ENCODE data around the gene SNX6.
A peak's percentile ranks its signal among the peaks of the same experiment; 100 is the strongest.
"Not testable (repeated sequence)": the region's sequence is repeated elsewhere in the genome, so short reads cannot be mapped to it uniquely, and the experiment has no call there.

The SNX6 gene

DNA sequence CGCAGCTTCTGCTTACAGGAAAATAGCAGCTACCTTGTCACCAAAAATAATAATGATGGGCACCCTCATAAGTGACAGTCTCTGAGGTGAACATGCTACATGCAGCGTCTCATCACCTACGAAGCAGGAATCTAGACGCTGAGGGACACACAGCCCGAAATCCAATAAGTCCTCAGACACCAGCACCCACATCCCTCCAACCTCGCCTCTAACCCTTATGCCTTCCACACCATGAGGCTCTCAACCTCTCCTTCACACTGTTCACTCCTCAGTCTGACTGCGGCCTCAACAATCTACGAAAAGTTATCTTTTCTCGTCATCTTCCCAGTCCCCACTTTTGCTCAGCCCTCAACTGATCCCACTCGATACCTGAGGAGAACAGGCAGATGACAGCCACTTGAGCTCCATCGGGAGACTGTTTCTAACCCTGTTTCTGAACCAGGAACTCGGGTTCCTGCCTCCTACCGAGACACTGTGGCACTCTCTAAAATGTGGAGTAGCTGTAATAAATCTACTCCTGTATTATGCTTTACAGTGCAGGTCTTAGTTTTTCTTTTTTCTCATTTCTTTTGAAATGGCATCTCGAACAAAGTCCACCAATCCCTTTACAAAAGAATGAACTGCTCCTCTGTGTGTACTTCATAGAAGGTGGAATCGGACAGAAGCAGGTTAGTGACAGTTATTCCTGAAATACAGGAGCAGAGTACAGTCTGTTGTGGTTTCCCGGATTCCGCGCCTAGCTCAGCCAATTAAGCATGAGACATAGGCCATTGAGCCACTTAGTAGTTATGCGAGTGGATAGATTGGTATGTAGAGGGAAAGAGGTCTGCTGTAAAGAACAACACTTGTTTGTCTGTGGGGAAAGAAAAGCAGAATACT is 89.5 kb downstream of the SNX6 start:
- H3K27ac ChIP-seq (ENCODE audit: low read length): peak overlapping the region; percentile 73
- not testable (repeated sequence) for H4K20me1 ChIP-seq (ENCODE audit: insufficient read depth, low read length); DNase-seq

DNA sequence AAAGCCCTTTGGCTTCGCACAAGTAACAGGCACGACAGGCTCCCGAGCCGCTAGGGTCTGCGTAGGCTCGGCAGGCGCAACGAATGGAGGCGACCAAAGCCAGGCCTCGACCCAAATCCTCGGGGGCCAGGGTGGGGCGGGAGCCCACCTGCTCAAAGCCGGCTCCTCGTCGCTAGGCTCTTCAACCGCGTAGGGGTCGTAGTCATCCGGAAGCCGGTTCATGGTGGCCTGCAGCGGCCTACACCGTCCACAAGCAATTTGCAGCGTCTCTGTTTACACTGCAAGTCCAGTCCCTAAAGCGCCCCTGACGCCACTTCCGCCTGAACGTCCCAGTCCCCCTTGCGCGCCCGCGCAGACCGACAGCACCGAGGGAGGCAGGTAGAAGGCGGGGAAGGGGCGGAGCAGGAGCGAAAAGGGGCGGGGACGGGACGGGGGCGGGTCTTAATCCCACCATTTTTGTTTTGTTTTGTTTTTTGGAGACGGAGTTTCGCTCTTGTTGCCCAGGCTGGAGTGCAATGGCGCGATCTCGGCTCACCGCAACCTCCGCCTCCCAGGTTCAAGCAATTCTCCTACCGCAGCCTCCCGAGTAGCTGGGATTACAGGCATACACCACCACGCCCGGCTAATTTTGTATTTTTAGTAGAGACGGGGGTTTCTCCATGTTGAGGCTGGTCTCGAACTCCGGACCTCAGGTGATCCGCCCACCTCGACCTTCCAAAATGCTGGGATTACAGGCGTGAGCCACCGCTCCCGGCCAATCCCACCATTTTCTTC is 90.4 kb downstream of the SNX6 start, which contains the start of gene EAPP:
TSS of gene EAPP (minus strand) at position 295 of the 774 bp plus-strand sequence. CDS start at position 222, 73 bp downstream.
- peak; percentile 94 for DNase-seq
- peak within 1 kb of the TSS; percentile 67 to 72 for H3K4me3 ChIP-seq (ENCODE audit: low read depth in 1 of 2, low read length in 2 of 2)
- H3K9me3 ChIP-seq (ENCODE audit: insufficient read depth, low read length, severe bottlenecking): no peaks in the 10 kb centered on the region

More for the DNA sequence above, 89.5 kb downstream of the SNX6 start:
- H3K27me3 ChIP-seq (ENCODE audit: insufficient read depth, low read length, poor library complexity); H3K9me3 ChIP-seq (ENCODE audit: insufficient read depth, low read length, severe bottlenecking); ATAC-seq (ENCODE audit: insufficient read depth, low read depth): not testable (repeated sequence)
- peak overlapping the region; percentile 71 for H2AFZ ChIP-seq (ENCODE audit: low read depth, low read length)
- peak overlapping the region; percentile 77 for H3K9ac ChIP-seq (ENCODE audit: low read depth, low read length)
- peaks cover 41% of the 10 kb centered on the region for H3K79me2 ChIP-seq (ENCODE audit: insufficient read depth, low read length)
- peaks cover 30% of the 10 kb centered on the region for H3K4me1 ChIP-seq (ENCODE audit: insufficient read depth, low read length)
- H3K4me3 ChIP-seq (ENCODE audit: low read depth in 1 of 2, low read length in 2 of 2): peak overlapping the region; percentile 67 to 72; a peak in 3 of 4 replicates
- H3K36me3 ChIP-seq (ENCODE audit: insufficient read depth, low read length): peaks cover 20% of the 10 kb centered on the region
- H3K4me2 ChIP-seq (ENCODE audit: insufficient read depth, low read length): peak overlapping the region; percentile 80

DNA sequence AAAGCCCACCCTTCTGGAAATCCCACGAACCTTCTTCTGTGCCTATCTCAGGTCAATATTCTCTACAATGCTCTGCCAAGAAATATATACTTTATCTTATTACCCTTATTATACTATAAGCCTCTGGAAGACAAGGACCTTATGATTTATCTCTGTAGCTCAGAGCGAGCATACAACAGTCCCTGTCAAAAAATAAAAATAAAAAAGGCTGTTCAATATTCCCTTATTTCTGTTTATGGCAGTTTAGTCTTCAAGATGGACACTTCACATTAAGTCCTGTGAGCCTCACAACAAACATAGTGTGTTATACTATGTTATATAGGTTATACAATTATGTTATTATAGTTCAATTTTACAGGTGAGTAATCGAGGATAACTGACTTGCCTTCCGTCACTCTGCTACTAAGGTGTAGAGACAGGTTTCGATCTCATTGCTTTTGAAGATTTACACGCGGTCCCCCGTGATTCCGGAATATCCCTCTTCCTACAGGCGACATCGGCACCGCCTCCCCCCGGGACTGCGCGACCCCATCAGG is 91.0 kb downstream of the SNX6 start:
- Histone ChIP-seq H3K27me3 (ENCODE audit: insufficient read depth, low read length, poor library complexity) (no peaks in the 10 kb centered on the region), H3K9ac (ENCODE audit: low read depth, low read length) (peak overlapping the region; percentile 77), H3K36me3 (ENCODE audit: insufficient read depth, low read length) (peaks cover 28% of the 10 kb centered on the region), H3K27ac (ENCODE audit: low read length) (peak overlapping the region; percentile 73), H3K4me3 (ENCODE audit: low read depth in 1 of 2, low read length in 2 of 2) (peak overlapping the region; percentile 67 to 72), H2AFZ (ENCODE audit: low read depth, low read length) (peak overlapping the region; percentile 86), H3K4me2 (ENCODE audit: insufficient read depth, low read length) (peak overlapping the region; percentile 80), H3K9me3 (ENCODE audit: insufficient read depth, low read length, severe bottlenecking) (no peaks in the 10 kb centered on the region), H4K20me1 (ENCODE audit: insufficient read depth, low read length) (peaks cover 4% of the 10 kb centered on the region; the same call in 1 of the 2 replicates), H3K79me2 (ENCODE audit: insufficient read depth, low read length) (peaks cover 41% of the 10 kb centered on the region), H3K4me1 (ENCODE audit: insufficient read depth, low read length) (peaks cover 30% of the 10 kb centered on the region)
- no peak for ATAC-seq (ENCODE audit: insufficient read depth, low read depth)
- TF ChIP-seq EZH2 (IDR thresholded peaks at IDR 0.05; ENCODE audit: borderline replicate concordance, low read depth, low read length, severe bottlenecking): no peak
- TF ChIP-seq, protein P1, sequence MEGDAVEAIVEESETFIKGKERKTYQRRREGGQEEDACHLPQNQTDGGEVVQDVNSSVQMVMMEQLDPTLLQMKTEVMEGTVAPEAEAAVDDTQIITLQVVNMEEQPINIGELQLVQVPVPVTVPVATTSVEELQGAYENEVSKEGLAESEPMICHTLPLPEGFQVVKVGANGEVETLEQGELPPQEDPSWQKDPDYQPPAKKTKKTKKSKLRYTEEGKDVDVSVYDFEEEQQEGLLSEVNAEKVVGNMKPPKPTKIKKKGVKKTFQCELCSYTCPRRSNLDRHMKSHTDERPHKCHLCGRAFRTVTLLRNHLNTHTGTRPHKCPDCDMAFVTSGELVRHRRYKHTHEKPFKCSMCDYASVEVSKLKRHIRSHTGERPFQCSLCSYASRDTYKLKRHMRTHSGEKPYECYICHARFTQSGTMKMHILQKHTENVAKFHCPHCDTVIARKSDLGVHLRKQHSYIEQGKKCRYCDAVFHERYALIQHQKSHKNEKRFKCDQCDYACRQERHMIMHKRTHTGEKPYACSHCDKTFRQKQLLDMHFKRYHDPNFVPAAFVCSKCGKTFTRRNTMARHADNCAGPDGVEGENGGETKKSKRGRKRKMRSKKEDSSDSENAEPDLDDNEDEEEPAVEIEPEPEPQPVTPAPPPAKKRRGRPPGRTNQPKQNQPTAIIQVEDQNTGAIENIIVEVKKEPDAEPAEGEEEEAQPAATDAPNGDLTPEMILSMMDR (IDR thresholded peaks at IDR 0.05; ENCODE audit: borderline replicate concordance, extremely low read depth, low read length, poor library complexity, severe bottlenecking): no peak
- DNase-seq: no peak

More for the DNA sequence above, 90.4 kb downstream of the SNX6 start, which contains the start of gene EAPP:
- Histone ChIP-seq H4K20me1 (ENCODE audit: insufficient read depth, low read length) (peaks cover 4% of the 10 kb centered on the region; the same call in 1 of the 2 replicates), H3K9ac (ENCODE audit: low read depth, low read length) (peak within 1 kb of the TSS; percentile 77), H3K27ac (ENCODE audit: low read length) (peak within 1 kb of the TSS; percentile 73), H3K4me1 (ENCODE audit: insufficient read depth, low read length) (peaks cover 30% of the 10 kb centered on the region), H3K79me2 (ENCODE audit: insufficient read depth, low read length) (peaks cover 41% of the 10 kb centered on the region), H3K36me3 (ENCODE audit: insufficient read depth, low read length) (peaks cover 21% of the 10 kb centered on the region), H2AFZ (ENCODE audit: low read depth, low read length) (peak within 1 kb of the TSS; percentile 86), H3K4me2 (ENCODE audit: insufficient read depth, low read length) (peak within 1 kb of the TSS; percentile 80), H3K27me3 (ENCODE audit: insufficient read depth, low read length, poor library complexity) (no peaks in the 10 kb centered on the region)
- TF ChIP-seq, protein P1 (IDR thresholded peaks at IDR 0.05; ENCODE audit: borderline replicate concordance, extremely low read depth, low read length, poor library complexity, severe bottlenecking): no peak
- peak; percentile 99 for ATAC-seq (ENCODE audit: insufficient read depth, low read depth)

DNA sequence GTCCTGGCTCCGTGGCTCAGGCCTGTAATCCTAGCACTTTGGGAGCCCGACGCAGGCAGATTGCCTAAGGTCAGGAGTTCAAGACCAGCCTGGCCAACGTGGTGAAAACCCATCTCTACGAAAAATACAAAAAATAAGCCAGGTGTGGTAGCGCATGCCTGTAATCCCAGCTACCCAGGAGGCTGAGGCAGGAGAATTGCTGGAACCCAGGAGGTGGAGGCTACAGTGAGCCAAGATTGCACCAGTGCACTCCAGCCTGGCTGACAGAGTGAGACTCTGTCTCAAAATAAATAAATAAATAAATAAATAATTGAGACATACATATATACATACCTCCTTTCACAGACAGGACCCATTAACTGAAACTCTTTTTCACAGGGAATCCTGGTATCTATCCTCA is 91.9 kb downstream of the SNX6 start:
- H4K20me1 ChIP-seq (ENCODE audit: insufficient read depth, low read length); H3K27ac ChIP-seq (ENCODE audit: low read length); DNase-seq; ATAC-seq (ENCODE audit: insufficient read depth, low read depth); H2AFZ ChIP-seq (ENCODE audit: low read depth, low read length); H3K9me3 ChIP-seq (ENCODE audit: insufficient read depth, low read length, severe bottlenecking); H3K27me3 ChIP-seq (ENCODE audit: insufficient read depth, low read length, poor library complexity): not testable (repeated sequence)
- Histone ChIP-seq H3K4me1 (ENCODE audit: insufficient read depth, low read length) (peaks cover 30% of the 10 kb centered on the region), H3K9ac (ENCODE audit: low read depth, low read length) (peak overlapping the region; percentile 77), H3K79me2 (ENCODE audit: insufficient read depth, low read length) (peaks cover 41% of the 10 kb centered on the region), H3K4me2 (ENCODE audit: insufficient read depth, low read length) (peak overlapping the region; percentile 80), H3K36me3 (ENCODE audit: insufficient read depth, low read length) (peaks cover 36% of the 10 kb centered on the region), H3K4me3 (ENCODE audit: low read depth in 1 of 2, low read length in 2 of 2) (peak overlapping the region in 1 of 2 experiments; percentile 67; a peak in 2 of 4 replicates)

Measured in DND-41 (cell line).